Measurements from ENCODE around the gene ADAP1. TPM values are rescaled to one million over a fixed set of nuclear protein-coding genes. Genes with fewer than 3 reads are reported as not detected.

Gene ADAP1
- polyA plus RNA-seq, 2 donors = 5.8 to 25.7 TPM

DNA sequence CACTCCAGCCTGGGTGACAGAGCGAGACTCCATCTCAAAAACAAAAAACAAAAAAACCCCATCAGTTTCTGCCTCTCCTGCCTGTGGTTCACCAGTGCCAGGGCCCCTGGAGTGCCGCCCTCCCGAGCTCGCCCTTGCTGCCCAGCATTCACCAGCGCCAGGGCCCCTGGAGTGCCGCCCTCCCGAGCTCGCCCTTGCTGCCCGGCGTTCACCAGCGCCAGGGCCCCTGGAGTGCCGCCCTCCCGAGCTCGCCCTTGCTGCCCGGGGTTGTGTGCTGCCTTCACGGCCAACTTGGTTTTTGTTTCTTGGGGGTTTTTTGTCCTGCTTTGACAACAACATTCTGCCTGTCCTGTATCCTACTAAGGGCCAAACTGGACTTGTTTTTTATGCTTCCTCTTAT, 91.4 kb downstream of the ADAP1 start:
- no peak overlapping the region for H3K4me3 ChIP-seq (ENCODE audit: low read depth in 1 of 2, low read length in 2 of 2)
- peaks cover 9 to 12% of the 10 kb centered on the region in 2 donors for H3K4me1 ChIP-seq (ENCODE audit: control insufficient read depth in 2 of 2, insufficient read depth in 2 of 2, low read length in 1 of 2)
- no peak overlapping the region for H3K27ac ChIP-seq (ENCODE audit: low read depth in 2 of 2, low read length in 1 of 2)
- 89 to 94% methylated on average over 16 of the region's 16 CpGs for WGBS, 2 donors
- no peaks in the 10 kb centered on the region for H3K9me3 ChIP-seq (ENCODE audit: control insufficient read depth in 2 of 2, insufficient read depth in 1 of 2, low read depth in 1 of 2, low read length in 1 of 2)
- peaks cover 13 to 53% of the 10 kb centered on the region in 2 donors for H3K36me3 ChIP-seq (ENCODE audit: control insufficient read depth in 2 of 2, insufficient read depth in 2 of 2, low read length in 1 of 2)
- H3K27me3 ChIP-seq (ENCODE audit: control insufficient read depth in 1 of 2, insufficient read depth in 2 of 2, low read length in 2 of 2) = no peaks in the 10 kb centered on the region

DNA sequence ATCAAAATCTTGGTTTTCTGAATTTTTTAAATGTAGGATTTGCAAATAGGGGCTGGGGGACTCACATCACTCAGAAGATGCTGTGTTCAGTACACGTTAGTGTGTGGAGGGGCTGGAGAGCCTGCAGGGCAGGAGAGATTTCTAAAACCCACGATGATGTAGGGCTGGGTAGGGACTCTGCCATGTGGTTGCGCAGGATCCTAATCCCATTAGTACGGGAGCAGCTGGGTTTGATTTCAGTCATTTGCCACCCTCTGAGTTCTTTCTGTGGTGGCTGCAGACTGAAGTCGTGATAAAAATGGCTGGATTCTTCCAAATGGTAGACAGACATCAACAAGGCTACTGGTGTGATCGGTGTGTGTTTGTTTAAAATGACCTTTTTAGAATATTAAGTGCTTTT, 92.3 kb downstream of the ADAP1 start:
- no peak overlapping the region for H3K4me3 ChIP-seq (ENCODE audit: low read depth in 1 of 2, low read length in 2 of 2)
- no peaks in the 10 kb centered on the region for H3K9me3 ChIP-seq (ENCODE audit: control insufficient read depth in 2 of 2, insufficient read depth in 1 of 2, low read depth in 1 of 2, low read length in 1 of 2)
- 89% methylated on average over 6 of the region's 6 CpGs for WGBS, 2 donors
- no peaks in the 10 kb centered on the region for H3K27me3 ChIP-seq (ENCODE audit: control insufficient read depth in 1 of 2, insufficient read depth in 2 of 2, low read length in 2 of 2)
- H3K27ac ChIP-seq (ENCODE audit: low read depth in 2 of 2, low read length in 1 of 2) = no peak overlapping the region
- H3K4me1 ChIP-seq (ENCODE audit: control insufficient read depth in 2 of 2, insufficient read depth in 2 of 2, low read length in 1 of 2) = peaks cover 1 to 2% of the 10 kb centered on the region in 2 donors
- H3K36me3 ChIP-seq (ENCODE audit: control insufficient read depth in 2 of 2, insufficient read depth in 2 of 2, low read length in 1 of 2) = peaks cover 19 to 48% of the 10 kb centered on the region in 2 donors

GRCh38 chr7:861222-861621, 93.3 kb downstream of the ADAP1 start:
- no peaks in the 10 kb centered on the region for H3K4me1 ChIP-seq (ENCODE audit: control insufficient read depth in 2 of 2, insufficient read depth in 2 of 2, low read length in 1 of 2)
- H3K4me3 ChIP-seq (ENCODE audit: low read depth in 1 of 2, low read length in 2 of 2) = no peak overlapping the region
- H3K36me3 ChIP-seq (ENCODE audit: control insufficient read depth in 2 of 2, insufficient read depth in 2 of 2, low read length in 1 of 2) = peaks cover 22 to 53% of the 10 kb centered on the region in 2 donors
- H3K27me3 ChIP-seq (ENCODE audit: control insufficient read depth in 1 of 2, insufficient read depth in 2 of 2, low read length in 2 of 2) = no peaks in the 10 kb centered on the region
- no peak overlapping the region for H3K27ac ChIP-seq (ENCODE audit: low read depth in 2 of 2, low read length in 1 of 2)
- 67 to 83% methylated on average over 9 of the region's 9 CpGs for WGBS, 2 donors
- H3K9me3 ChIP-seq (ENCODE audit: control insufficient read depth in 2 of 2, insufficient read depth in 1 of 2, low read depth in 1 of 2, low read length in 1 of 2) = no peaks in the 10 kb centered on the region

GRCh38 chr7:860149-860548, 94.3 kb downstream of the ADAP1 start:
- Histone ChIP-seq H3K4me3 (ENCODE audit: low read depth in 1 of 2, low read length in 2 of 2) (no peak overlapping the region), H3K27me3 (ENCODE audit: control insufficient read depth in 1 of 2, insufficient read depth in 2 of 2, low read length in 2 of 2) (no peaks in the 10 kb centered on the region), H3K27ac (ENCODE audit: low read depth in 2 of 2, low read length in 1 of 2) (no peak overlapping the region), H3K36me3 (ENCODE audit: control insufficient read depth in 2 of 2, insufficient read depth in 2 of 2, low read length in 1 of 2) (peaks cover 25 to 52% of the 10 kb centered on the region in 2 donors), H3K4me1 (ENCODE audit: control insufficient read depth in 2 of 2, insufficient read depth in 2 of 2, low read length in 1 of 2) (no peaks in the 10 kb centered on the region), H3K9me3 (ENCODE audit: control insufficient read depth in 2 of 2, insufficient read depth in 1 of 2, low read depth in 1 of 2, low read length in 1 of 2) (no peaks in the 10 kb centered on the region)
- 91 to 95% methylated on average over 21 of the region's 21 CpGs for WGBS, 2 donors

DNA sequence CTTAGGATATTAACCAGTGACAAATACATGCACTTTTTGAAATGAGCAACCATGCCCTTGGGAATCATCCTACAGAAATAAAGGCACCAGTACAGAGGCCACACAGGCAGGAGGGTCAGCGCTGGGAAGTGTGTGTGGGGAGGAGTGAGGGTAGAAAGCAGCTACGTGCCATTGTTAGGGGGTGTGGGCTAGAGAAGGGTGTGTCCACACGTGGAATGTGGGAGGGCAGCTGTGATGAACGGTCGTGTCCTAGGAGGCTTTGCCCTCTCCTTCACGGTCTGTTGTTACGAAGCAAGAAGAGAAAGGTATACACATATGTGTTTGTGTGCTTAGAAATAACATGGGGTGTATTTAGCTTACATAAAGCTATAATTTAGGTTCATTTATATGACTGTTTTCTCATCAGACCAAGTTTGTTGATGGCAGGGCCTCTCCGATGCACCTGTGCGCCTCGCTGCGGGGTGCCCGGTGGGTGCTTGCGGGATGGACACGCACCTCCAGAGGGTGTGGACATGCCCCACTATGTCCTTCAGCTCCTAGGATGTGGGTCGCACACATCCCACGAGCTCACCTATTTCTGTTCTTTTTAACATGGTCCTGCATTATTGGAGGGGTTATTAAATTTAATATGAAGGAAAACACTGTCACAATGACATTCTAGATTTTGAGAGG, 95.0 kb downstream of the ADAP1 start:
- Histone ChIP-seq H3K9me3 (ENCODE audit: control insufficient read depth in 2 of 2, insufficient read depth in 1 of 2, low read depth in 1 of 2, low read length in 1 of 2) (no peaks in the 10 kb centered on the region), H3K27me3 (ENCODE audit: control insufficient read depth in 1 of 2, insufficient read depth in 2 of 2, low read length in 2 of 2) (no peaks in the 10 kb centered on the region), H3K4me3 (ENCODE audit: low read depth in 1 of 2, low read length in 2 of 2) (no peak overlapping the region), H3K4me1 (ENCODE audit: control insufficient read depth in 2 of 2, insufficient read depth in 2 of 2, low read length in 1 of 2) (no peaks in the 10 kb centered on the region), H3K27ac (ENCODE audit: low read depth in 2 of 2, low read length in 1 of 2) (no peak overlapping the region), H3K36me3 (ENCODE audit: control insufficient read depth in 2 of 2, insufficient read depth in 2 of 2, low read length in 1 of 2) (peaks cover 28 to 54% of the 10 kb centered on the region in 2 donors)
- 77 to 78% methylated on average over 16 of the region's 16 CpGs for WGBS, 2 donors

- 83 to 85% methylated on average over 9 of the region's 9 CpGs for WGBS, 2 donors
- Histone ChIP-seq H3K4me1 (ENCODE audit: control insufficient read depth in 2 of 2, insufficient read depth in 2 of 2, low read length in 1 of 2) (no peaks in the 10 kb centered on the region), H3K27ac (ENCODE audit: low read depth in 2 of 2, low read length in 1 of 2) (no peak overlapping the region), H3K27me3 (ENCODE audit: control insufficient read depth in 1 of 2, insufficient read depth in 2 of 2, low read length in 2 of 2) (no peaks in the 10 kb centered on the region), H3K36me3 (ENCODE audit: control insufficient read depth in 2 of 2, insufficient read depth in 2 of 2, low read length in 1 of 2) (peaks cover 39 to 64% of the 10 kb centered on the region in 2 donors), H3K4me3 (ENCODE audit: low read depth in 1 of 2, low read length in 2 of 2) (no peak overlapping the region), H3K9me3 (ENCODE audit: control insufficient read depth in 2 of 2, insufficient read depth in 1 of 2, low read depth in 1 of 2, low read length in 1 of 2) (no peaks in the 10 kb centered on the region)
Measured at GRCh38 chr7:857661-858060, 96.8 kb downstream of the ADAP1 start.

DNA sequence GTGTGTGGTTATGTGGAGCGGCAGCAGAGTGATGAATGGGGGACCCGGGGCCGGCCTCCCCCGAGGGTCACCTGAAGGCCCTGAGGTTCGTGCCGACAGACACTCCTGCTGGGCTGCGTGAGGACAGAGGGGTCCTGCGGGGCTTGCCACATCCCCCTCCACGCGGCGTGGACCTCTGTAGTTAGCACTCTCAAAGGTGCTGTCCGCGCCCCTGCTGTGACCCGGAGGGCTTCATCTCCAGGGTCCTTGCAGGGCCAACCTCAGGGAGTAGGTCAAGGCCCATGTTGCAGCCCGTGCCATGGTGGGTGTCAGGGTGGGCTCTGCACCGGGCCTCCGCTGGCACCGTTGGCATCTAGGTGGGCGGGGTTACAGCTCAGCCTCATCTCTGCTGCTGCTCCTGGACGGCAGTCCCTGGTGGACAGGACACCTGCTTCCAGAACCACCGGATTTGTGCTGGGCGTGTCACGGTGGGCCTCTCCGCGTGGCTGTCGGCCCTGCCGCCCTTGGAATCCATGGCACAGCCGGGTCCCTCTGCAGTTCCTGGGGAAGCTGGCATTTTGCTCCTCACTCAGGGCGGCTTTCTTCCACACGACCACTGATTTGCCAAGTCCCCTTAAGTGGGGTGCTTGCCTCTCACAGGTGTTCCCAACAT, 97.9 kb downstream of the ADAP1 start:
- WGBS, 2 donors = 87 to 88% methylated on average over 30 of the region's 30 CpGs
- no peak overlapping the region for H3K4me3 ChIP-seq (ENCODE audit: low read depth in 1 of 2, low read length in 2 of 2)
- no peaks in the 10 kb centered on the region for H3K9me3 ChIP-seq (ENCODE audit: control insufficient read depth in 2 of 2, insufficient read depth in 1 of 2, low read depth in 1 of 2, low read length in 1 of 2)
- no peak overlapping the region for H3K27ac ChIP-seq (ENCODE audit: low read depth in 2 of 2, low read length in 1 of 2)
- H3K36me3 ChIP-seq (ENCODE audit: control insufficient read depth in 2 of 2, insufficient read depth in 2 of 2, low read length in 1 of 2) = peaks cover 40 to 64% of the 10 kb centered on the region in 2 donors
- no peaks in the 10 kb centered on the region for H3K27me3 ChIP-seq (ENCODE audit: control insufficient read depth in 1 of 2, insufficient read depth in 2 of 2, low read length in 2 of 2)
- no peaks in the 10 kb centered on the region for H3K4me1 ChIP-seq (ENCODE audit: control insufficient read depth in 2 of 2, insufficient read depth in 2 of 2, low read length in 1 of 2)

DNA sequence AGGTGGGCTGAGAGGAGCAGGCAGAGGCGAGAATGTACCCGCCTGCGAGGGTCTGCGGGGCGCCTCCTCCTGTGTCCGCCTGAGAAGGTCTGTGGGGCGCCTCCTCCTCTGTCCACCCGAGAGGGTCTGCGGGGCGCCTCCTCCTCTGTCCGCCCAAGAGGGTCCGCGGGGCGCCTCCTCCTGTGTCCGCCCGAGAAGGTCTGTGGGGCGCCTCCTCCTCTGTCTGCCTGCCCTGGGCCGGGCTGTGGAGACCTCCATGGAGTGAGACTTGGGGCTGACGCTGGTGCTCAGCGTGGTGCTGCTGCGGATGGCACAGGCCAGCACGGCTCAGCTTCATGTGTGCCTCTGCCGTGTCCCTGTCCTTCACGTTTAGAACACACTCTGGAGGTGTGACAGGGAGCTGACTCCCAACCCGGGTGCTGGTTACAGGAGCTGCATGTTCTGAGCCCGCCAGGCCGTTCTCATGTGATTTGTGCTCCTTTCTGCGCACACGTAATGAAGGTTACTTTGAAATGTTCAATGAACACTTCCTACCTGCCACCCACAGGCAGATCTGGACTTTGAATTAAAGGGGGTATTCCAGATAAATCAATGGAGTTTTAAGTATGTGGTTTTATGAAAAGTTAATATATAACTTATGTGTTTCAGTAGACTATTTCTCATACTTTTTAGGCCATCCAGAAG, 98.7 kb downstream of the ADAP1 start:
- 90 to 94% methylated on average over 24 to 29 of the region's 29 CpGs for WGBS, 2 donors
- no peak overlapping the region for H3K4me3 ChIP-seq (ENCODE audit: low read depth in 1 of 2, low read length in 2 of 2)
- no peak overlapping the region for H3K27ac ChIP-seq (ENCODE audit: low read depth in 2 of 2, low read length in 1 of 2)
- H3K27me3 ChIP-seq (ENCODE audit: control insufficient read depth in 1 of 2, insufficient read depth in 2 of 2, low read length in 2 of 2) = no peaks in the 10 kb centered on the region
- no peaks in the 10 kb centered on the region for H3K9me3 ChIP-seq (ENCODE audit: control insufficient read depth in 2 of 2, insufficient read depth in 1 of 2, low read depth in 1 of 2, low read length in 1 of 2)
- H3K4me1 ChIP-seq (ENCODE audit: control insufficient read depth in 2 of 2, insufficient read depth in 2 of 2, low read length in 1 of 2) = no peaks in the 10 kb centered on the region
- H3K36me3 ChIP-seq (ENCODE audit: control insufficient read depth in 2 of 2, insufficient read depth in 2 of 2, low read length in 1 of 2) = peaks cover 34 to 64% of the 10 kb centered on the region in 2 donors

DNA sequence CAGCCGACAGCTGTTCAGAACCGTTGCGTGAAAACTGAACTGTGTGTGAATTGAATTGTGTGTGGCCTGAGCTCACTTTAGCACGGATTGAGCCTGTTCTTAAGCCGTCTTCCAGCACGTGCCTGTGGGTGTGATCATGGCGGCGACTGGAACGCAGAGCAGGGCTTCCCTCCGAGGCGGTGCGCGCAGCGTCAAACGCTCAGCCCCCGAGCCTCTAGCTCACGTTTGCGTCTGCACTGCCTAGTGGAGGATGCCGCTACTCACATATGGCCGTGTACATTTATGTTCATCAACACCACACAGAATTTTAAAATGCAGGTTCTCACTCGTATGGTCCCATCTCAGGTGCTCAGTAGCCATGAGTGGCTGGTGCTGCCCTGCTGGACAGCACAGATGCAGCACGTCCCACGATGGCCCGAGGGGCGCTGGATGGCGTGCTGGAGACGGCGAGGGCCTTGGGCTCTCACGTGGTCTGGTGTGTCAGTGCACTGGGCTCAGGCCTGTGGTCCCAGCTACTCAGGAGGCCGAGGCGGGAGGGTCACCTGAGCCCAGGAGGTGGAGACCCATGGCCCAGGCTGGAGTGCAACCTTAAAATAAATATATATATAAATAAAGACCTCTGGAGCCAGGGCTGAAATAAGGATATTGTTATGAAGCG, 100.2 kb downstream of the ADAP1 start:
- H3K36me3 ChIP-seq (ENCODE audit: control insufficient read depth in 2 of 2, insufficient read depth in 2 of 2, low read length in 1 of 2) = peaks cover 35 to 61% of the 10 kb centered on the region in 2 donors
- H3K27me3 ChIP-seq (ENCODE audit: control insufficient read depth in 1 of 2, insufficient read depth in 2 of 2, low read length in 2 of 2) = no peaks in the 10 kb centered on the region
- no peaks in the 10 kb centered on the region for H3K4me1 ChIP-seq (ENCODE audit: control insufficient read depth in 2 of 2, insufficient read depth in 2 of 2, low read length in 1 of 2)
- H3K27ac ChIP-seq (ENCODE audit: low read depth in 2 of 2, low read length in 1 of 2) = no peak overlapping the region
- H3K9me3 ChIP-seq (ENCODE audit: control insufficient read depth in 2 of 2, insufficient read depth in 1 of 2, low read depth in 1 of 2, low read length in 1 of 2) = no peaks in the 10 kb centered on the region
- 91 to 94% methylated on average over 32 of the region's 32 CpGs for WGBS, 2 donors
- no peak overlapping the region for H3K4me3 ChIP-seq (ENCODE audit: low read depth in 1 of 2, low read length in 2 of 2)
